ENCODE data around the gene ENTHD1. TPM values are rescaled to one million over a fixed set of nuclear protein-coding genes. Genes with fewer than 3 reads are reported as not detected.

Gene ENTHD1
- total RNA-seq, 1 donor from 2014 or later: not detected

DNA sequence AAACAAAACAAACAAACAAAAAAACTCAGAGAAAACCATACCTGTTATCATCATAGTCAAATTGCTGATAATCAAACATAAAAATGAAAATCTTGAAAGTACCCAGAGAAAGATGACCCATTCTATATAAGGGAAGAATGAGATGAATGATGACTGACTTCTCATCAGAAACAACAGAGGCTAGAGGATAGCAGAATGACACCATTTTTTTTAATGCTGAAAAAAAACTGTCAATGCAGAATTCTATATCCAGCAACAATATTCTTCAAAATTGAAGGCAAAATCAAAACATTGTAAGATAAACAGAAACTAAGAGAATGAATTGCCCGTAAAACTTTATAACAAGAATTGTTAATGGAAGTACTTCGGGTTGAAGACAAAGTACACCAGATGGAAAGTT, 122.1 kb downstream of the ENTHD1 start:
- no peak for DNase-seq
- no peaks in the 10 kb centered on the region for H3K27me3 Mint-ChIP-seq (ENCODE audit: unreplicated experiment)
- H3K4me1 Mint-ChIP-seq (ENCODE audit: low read depth, unreplicated experiment): no peaks in the 10 kb centered on the region
- TF ChIP-seq, protein P1, sequence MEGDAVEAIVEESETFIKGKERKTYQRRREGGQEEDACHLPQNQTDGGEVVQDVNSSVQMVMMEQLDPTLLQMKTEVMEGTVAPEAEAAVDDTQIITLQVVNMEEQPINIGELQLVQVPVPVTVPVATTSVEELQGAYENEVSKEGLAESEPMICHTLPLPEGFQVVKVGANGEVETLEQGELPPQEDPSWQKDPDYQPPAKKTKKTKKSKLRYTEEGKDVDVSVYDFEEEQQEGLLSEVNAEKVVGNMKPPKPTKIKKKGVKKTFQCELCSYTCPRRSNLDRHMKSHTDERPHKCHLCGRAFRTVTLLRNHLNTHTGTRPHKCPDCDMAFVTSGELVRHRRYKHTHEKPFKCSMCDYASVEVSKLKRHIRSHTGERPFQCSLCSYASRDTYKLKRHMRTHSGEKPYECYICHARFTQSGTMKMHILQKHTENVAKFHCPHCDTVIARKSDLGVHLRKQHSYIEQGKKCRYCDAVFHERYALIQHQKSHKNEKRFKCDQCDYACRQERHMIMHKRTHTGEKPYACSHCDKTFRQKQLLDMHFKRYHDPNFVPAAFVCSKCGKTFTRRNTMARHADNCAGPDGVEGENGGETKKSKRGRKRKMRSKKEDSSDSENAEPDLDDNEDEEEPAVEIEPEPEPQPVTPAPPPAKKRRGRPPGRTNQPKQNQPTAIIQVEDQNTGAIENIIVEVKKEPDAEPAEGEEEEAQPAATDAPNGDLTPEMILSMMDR (IDR thresholded peaks at IDR 0.05; ENCODE audit: partially characterized antibody, unreplicated experiment): no peak
- H3K4me3 Mint-ChIP-seq (ENCODE audit: unreplicated experiment): no peak overlapping the region
- no peak overlapping the region for H3K27ac Mint-ChIP-seq (ENCODE audit: unreplicated experiment)
- no peaks in the 10 kb centered on the region for H3K36me3 Mint-ChIP-seq (ENCODE audit: unreplicated experiment)
- H3K9me3 Mint-ChIP-seq (ENCODE audit: unreplicated experiment): no peaks in the 10 kb centered on the region

- H3K9me3 Mint-ChIP-seq (ENCODE audit: unreplicated experiment): no peaks in the 10 kb centered on the region
- H3K36me3 Mint-ChIP-seq (ENCODE audit: unreplicated experiment): no peaks in the 10 kb centered on the region
- H3K27me3 Mint-ChIP-seq (ENCODE audit: unreplicated experiment): no peaks in the 10 kb centered on the region
- no peak for DNase-seq
- H3K4me1 Mint-ChIP-seq (ENCODE audit: low read depth, unreplicated experiment): no peaks in the 10 kb centered on the region
- TF ChIP-seq, protein P1 (IDR thresholded peaks at IDR 0.05; ENCODE audit: partially characterized antibody, unreplicated experiment): no peak
- H3K27ac Mint-ChIP-seq (ENCODE audit: unreplicated experiment): no peak overlapping the region
- no peak overlapping the region for H3K4me3 Mint-ChIP-seq (ENCODE audit: unreplicated experiment)
Measured at GRCh38 chr22:39765661-39766060, 127.9 kb downstream of the ENTHD1 start.

GRCh38 chr22:39765046-39765445, 128.5 kb downstream of the ENTHD1 start:
- H3K4me3 Mint-ChIP-seq (ENCODE audit: unreplicated experiment): no peak overlapping the region
- H3K9me3 Mint-ChIP-seq (ENCODE audit: unreplicated experiment): no peaks in the 10 kb centered on the region
- TF ChIP-seq, protein P1 (IDR thresholded peaks at IDR 0.05; ENCODE audit: partially characterized antibody, unreplicated experiment): no peak
- no peaks in the 10 kb centered on the region for H3K36me3 Mint-ChIP-seq (ENCODE audit: unreplicated experiment)
- H3K27ac Mint-ChIP-seq (ENCODE audit: unreplicated experiment): no peak overlapping the region
- no peaks in the 10 kb centered on the region for H3K4me1 Mint-ChIP-seq (ENCODE audit: low read depth, unreplicated experiment)
- H3K27me3 Mint-ChIP-seq (ENCODE audit: unreplicated experiment): no peaks in the 10 kb centered on the region
- no peak for DNase-seq

- Mint-ChIP-seq H3K9me3 (ENCODE audit: unreplicated experiment) (no peaks in the 10 kb centered on the region), H3K36me3 (ENCODE audit: unreplicated experiment) (no peaks in the 10 kb centered on the region), H3K4me1 (ENCODE audit: low read depth, unreplicated experiment) (no peaks in the 10 kb centered on the region), H3K27ac (ENCODE audit: unreplicated experiment) (no peak overlapping the region), H3K27me3 (ENCODE audit: unreplicated experiment) (no peaks in the 10 kb centered on the region), H3K4me3 (ENCODE audit: unreplicated experiment) (no peak overlapping the region)
- TF ChIP-seq, protein P1 (IDR thresholded peaks at IDR 0.05; ENCODE audit: partially characterized antibody, unreplicated experiment): no peak
- DNase-seq: no peak
Measured at GRCh38 chr22:39763276-39763675, 130.3 kb downstream of the ENTHD1 start.

DNA sequence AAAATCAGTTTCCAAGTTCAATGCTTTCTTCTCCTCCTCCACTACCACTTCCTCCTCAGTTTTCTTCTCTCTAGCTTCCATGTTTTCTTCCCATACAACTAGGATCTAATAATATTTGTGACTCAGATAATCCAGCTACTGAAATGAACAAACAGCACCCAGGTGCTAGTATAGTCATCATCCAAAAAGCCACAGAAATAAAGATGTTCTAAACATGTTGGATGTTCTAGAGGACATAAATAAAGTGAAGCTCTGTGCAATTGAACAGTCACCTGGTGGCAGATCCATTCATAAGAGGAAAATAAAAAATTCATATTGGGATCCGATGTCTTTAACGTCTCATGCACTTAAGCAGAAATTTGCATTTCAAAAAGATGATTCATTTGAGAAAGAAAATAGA, 142.8 kb downstream of the ENTHD1 start:
- H3K27ac Mint-ChIP-seq (ENCODE audit: unreplicated experiment): no peak overlapping the region
- no peak for DNase-seq
- no peaks in the 10 kb centered on the region for H3K4me1 Mint-ChIP-seq (ENCODE audit: low read depth, unreplicated experiment)
- no peaks in the 10 kb centered on the region for H3K9me3 Mint-ChIP-seq (ENCODE audit: unreplicated experiment)
- H3K36me3 Mint-ChIP-seq (ENCODE audit: unreplicated experiment): no peaks in the 10 kb centered on the region
- no peak overlapping the region for H3K4me3 Mint-ChIP-seq (ENCODE audit: unreplicated experiment)
- TF ChIP-seq, protein P1 (IDR thresholded peaks at IDR 0.05; ENCODE audit: partially characterized antibody, unreplicated experiment): no peak
- H3K27me3 Mint-ChIP-seq (ENCODE audit: unreplicated experiment): no peaks in the 10 kb centered on the region

Data from glutamatergic neuron (in vitro differentiated cells).